Upper lobe of right lung (tissue), 1 donor: ENCODE results near the gene NEDD4L. TPM values are rescaled to one million over a fixed set of nuclear protein-coding genes. Genes with fewer than 3 reads are reported as not detected.

ENCODE experiments used
- ATAC-seq: fragments of 200-7000 bp; cut with Tn5 transposase; one replicate; pipeline ENCODE4 v1.9.1; 2020; ENCODE audit warnings: mild to moderate bottlenecking, moderate library complexity
- DNase-seq: peaks from one replicate; pipeline ENCODE4 v3.0.0-alpha.2; 2020
- H3K27ac ChIP-seq: fragments of 200-600 bp; one replicate; pipeline ENCODE4 v1.8.0; 2022
- H3K27me3 ChIP-seq: fragments of 200-600 bp; one replicate; pipeline ENCODE4 v1.8.0; 2022; ENCODE audit warnings: mild to moderate bottlenecking
- H3K36me3 ChIP-seq: fragments of 200-600 bp; one replicate; pipeline ENCODE4 v1.8.0; 2022
- H3K4me1 ChIP-seq: fragments of 200-600 bp; one replicate; pipeline ENCODE4 v1.8.0; 2022
- H3K4me3 ChIP-seq: fragments of 200-600 bp; one replicate; pipeline ENCODE4 v1.8.0; 2022; ENCODE audit warnings: mild to moderate bottlenecking
- H3K9me3 ChIP-seq: fragments of 200-600 bp; one replicate; pipeline ENCODE4 v1.8.0; 2022
- CTCF ChIP-seq: fragments of 200-600 bp; IDR thresholded peaks from one replicate; pipeline ENCODE4 v1.8.0; 2022; ENCODE audit warnings: antibody characterized with exemption
- intact Hi-C: fragments of 100-400 bp; cut with DNase I; formaldehyde crosslinking; loops from one replicate; pipeline ENCODE4 v1.11.0; 2022
- total RNA-seq: library from RNA; stranded (reverse); fragmentation: NEBNext Ultra II Directional; extraction: Animal tissue kit (Norgen Biotek cat#: 25700); gene quantifications from one replicate; pipeline ENCODE4 v1.2.1, GENCODE V29; 2021
- donor health status: DM: no; HTN: yes; CAD: no; lungs with severe emphysema.

The NEDD4L gene
- total RNA-seq, 1 donor from 2014 or later, result 192 TPM

- Histone ChIP-seq H3K36me3 (no peaks in the 10 kb centered on the region), H3K9me3 (no peaks in the 10 kb centered on the region), H3K4me1 (no peaks in the 10 kb centered on the region), H3K27ac (no peak overlapping the region), H3K27me3 (no peaks in the 10 kb centered on the region), H3K4me3 (no peak overlapping the region)
- DNase-seq (no peak), ATAC-seq (no peak)
- no peak for TF ChIP-seq CTCF
- intact Hi-C loops, result no loop called here
These were observed 21.9 kb downstream of the NEDD4L start for GRCh38 chr18:58065956-58066355.

GRCh38 chr18:58067601-58068000, 23.6 kb downstream of the NEDD4L start:
- no peaks in the 10 kb centered on the region for H3K9me3 ChIP-seq
- intact Hi-C loops, result no loop called here
- H3K4me1 ChIP-seq, result no peaks in the 10 kb centered on the region
- DNase-seq (no peak), ATAC-seq (peak; percentile 64)
- no peak overlapping the region for H3K27ac ChIP-seq
- no peak for TF ChIP-seq CTCF
- no peak overlapping the region for H3K4me3 ChIP-seq
- H3K27me3 ChIP-seq, result no peaks in the 10 kb centered on the region
- no peaks in the 10 kb centered on the region for H3K36me3 ChIP-seq

- Histone ChIP-seq H3K4me3 (no peak overlapping the region), H3K27ac (no peak overlapping the region), H3K27me3 (no peaks in the 10 kb centered on the region), H3K36me3 (no peaks in the 10 kb centered on the region), H3K4me1 (no peaks in the 10 kb centered on the region), H3K9me3 (no peaks in the 10 kb centered on the region)
- TF ChIP-seq CTCF, result no peak
- ATAC-seq (no peak), DNase-seq (no peak)
- intact Hi-C loops, result no loop called here
These were observed 25.1 kb downstream of the NEDD4L start for GRCh38 chr18:58069099-58069498.

- Histone ChIP-seq H3K4me1 (no peaks in the 10 kb centered on the region), H3K27ac (no peak overlapping the region), H3K36me3 (no peaks in the 10 kb centered on the region), H3K9me3 (no peaks in the 10 kb centered on the region), H3K4me3 (no peak overlapping the region), H3K27me3 (no peaks in the 10 kb centered on the region)
- intact Hi-C loops, result no loop called here
- no peak for DNase-seq
- ATAC-seq, result no peak
- no peak for TF ChIP-seq CTCF
These were observed 25.8 kb downstream of the NEDD4L start for GRCh38 chr18:58069721-58070292.

- H3K4me1 ChIP-seq, result peaks cover 7% of the 10 kb centered on the region
- DNase-seq (no peak), ATAC-seq (peak; percentile 60)
- intact Hi-C loops, result no loop called here
- H3K9me3 ChIP-seq, result no peaks in the 10 kb centered on the region
- no peak overlapping the region for H3K27ac ChIP-seq
- no peak overlapping the region for H3K4me3 ChIP-seq
- no peaks in the 10 kb centered on the region for H3K36me3 ChIP-seq
- H3K27me3 ChIP-seq, result no peaks in the 10 kb centered on the region
- TF ChIP-seq CTCF, result no peak
These were observed 32.0 kb downstream of the NEDD4L start for GRCh38 chr18:58076052-58076451.

- Histone ChIP-seq H3K27ac (no peak overlapping the region), H3K27me3 (no peaks in the 10 kb centered on the region), H3K36me3 (no peaks in the 10 kb centered on the region), H3K4me3 (no peak overlapping the region), H3K4me1 (peaks cover 7% of the 10 kb centered on the region), H3K9me3 (no peaks in the 10 kb centered on the region)
- intact Hi-C loops, result no loop called here
- no peak for TF ChIP-seq CTCF
- ATAC-seq (no peak), DNase-seq (no peak)
These were observed 33.3 kb downstream of the NEDD4L start for GRCh38 chr18:58077329-58077728.
